ENCODE results near the gene FKBP2. TPM values are rescaled to one million over a fixed set of nuclear protein-coding genes. Genes with fewer than 3 reads are reported as not detected.

The FKBP2 gene
- polyA plus RNA-seq, 1 experiment: 76.2 TPM

DNA sequence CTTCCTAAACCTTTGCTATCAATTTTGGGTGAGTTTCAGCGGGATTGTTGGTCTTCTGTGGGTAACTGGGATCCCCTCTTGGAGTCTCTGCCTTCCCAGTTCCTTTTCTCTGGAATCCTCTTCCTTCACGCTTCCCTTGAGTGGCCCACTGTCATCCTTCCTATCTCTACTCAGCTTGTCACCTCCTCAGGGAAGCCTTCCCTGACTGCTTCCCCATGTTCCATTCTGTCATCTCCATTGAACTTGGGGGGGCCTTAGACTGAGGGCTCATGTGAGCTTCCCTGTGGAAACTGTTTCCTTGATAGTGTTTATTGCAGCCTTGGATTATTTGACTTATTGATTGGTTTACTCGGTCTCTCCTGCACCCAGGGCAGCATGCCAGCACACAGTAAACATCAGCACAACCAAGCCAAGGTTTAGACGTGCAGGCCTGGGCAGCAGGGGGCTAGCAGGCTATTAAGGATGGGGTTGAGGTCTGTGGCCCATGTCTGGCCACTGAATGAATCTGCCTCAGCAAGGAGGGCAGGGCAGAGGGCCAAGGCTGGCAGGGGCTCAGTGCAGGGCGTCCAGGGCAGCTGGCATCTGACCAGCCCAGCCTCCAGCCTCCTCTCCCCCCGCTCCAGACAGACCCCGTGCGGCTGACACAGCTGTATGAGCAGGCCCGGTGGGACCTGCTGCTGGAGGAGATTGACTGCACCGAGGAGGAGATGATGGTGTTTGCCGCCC lies 22.1 kb upstream of the FKBP2 start:
- Histone ChIP-seq H3K36me3 (ENCODE audit: control insufficient read depth, insufficient read depth, low read length) (peaks cover 11% of the 10 kb centered on the region), H3K4me3 (ENCODE audit: low read depth, low read length) (no peak overlapping the region), H3K27me3 (ENCODE audit: control insufficient read depth, insufficient read depth, low read length) (no peaks in the 10 kb centered on the region)
- POLR2A ChIA-PET: interaction anchor here (0.6 kb wide), 1 partner anchor 37 kb away, joined by 3 read pairs; no protein-coding TSS in a partner anchor
- CTCF ChIA-PET: interaction anchor here (1.4 to 5.2 kb wide), 3 partner anchors 8 to 33 kb away, joined by 4 to 26 read pairs (median 6); partner anchors contain the start of genes FERMT3 and PLCB3
- no peak for DNase-seq (ENCODE audit: low read depth)
- TF ChIP-seq, protein P1, sequence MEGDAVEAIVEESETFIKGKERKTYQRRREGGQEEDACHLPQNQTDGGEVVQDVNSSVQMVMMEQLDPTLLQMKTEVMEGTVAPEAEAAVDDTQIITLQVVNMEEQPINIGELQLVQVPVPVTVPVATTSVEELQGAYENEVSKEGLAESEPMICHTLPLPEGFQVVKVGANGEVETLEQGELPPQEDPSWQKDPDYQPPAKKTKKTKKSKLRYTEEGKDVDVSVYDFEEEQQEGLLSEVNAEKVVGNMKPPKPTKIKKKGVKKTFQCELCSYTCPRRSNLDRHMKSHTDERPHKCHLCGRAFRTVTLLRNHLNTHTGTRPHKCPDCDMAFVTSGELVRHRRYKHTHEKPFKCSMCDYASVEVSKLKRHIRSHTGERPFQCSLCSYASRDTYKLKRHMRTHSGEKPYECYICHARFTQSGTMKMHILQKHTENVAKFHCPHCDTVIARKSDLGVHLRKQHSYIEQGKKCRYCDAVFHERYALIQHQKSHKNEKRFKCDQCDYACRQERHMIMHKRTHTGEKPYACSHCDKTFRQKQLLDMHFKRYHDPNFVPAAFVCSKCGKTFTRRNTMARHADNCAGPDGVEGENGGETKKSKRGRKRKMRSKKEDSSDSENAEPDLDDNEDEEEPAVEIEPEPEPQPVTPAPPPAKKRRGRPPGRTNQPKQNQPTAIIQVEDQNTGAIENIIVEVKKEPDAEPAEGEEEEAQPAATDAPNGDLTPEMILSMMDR (IDR thresholded peaks at IDR 0.05; ENCODE audit: insufficient read depth, low read depth, low read length): no peak

GRCh38 chr11:64219354-64219684 lies 21.6 kb upstream of the FKBP2 start:
- H3K27me3 ChIP-seq (ENCODE audit: control insufficient read depth, insufficient read depth, low read length): no peaks in the 10 kb centered on the region
- ChIA-PET POLR2A (no interaction called here), CTCF (no interaction called here)
- no peak for DNase-seq (ENCODE audit: low read depth)
- H3K4me3 ChIP-seq (ENCODE audit: low read depth, low read length): no peak overlapping the region
- TF ChIP-seq, protein P1 (IDR thresholded peaks at IDR 0.05; ENCODE audit: insufficient read depth, low read depth, low read length): no peak
- H3K36me3 ChIP-seq (ENCODE audit: control insufficient read depth, insufficient read depth, low read length): peaks cover 15% of the 10 kb centered on the region

DNA sequence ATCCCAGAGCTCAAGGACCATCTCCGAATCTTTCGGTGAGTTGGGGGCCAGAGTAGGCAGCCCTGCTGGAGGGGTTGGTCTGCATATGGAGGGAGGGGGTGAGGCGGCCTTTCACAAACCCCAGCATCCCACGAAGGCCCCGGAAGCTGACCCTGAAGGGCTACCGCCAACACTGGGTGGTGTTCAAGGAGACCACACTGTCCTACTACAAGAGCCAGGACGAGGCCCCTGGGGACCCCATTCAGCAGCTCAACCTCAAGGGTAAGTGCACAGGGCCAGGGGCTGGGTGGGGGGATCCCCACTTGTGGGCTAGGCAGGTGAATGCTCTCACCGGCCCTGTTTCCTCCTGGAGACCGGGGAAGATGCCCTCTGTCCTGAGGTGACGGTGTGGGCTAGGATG lies 21.1 kb upstream of the FKBP2 start:
- no peak overlapping the region for H3K4me3 ChIP-seq (ENCODE audit: low read depth, low read length)
- peaks cover 17% of the 10 kb centered on the region for H3K36me3 ChIP-seq (ENCODE audit: control insufficient read depth, insufficient read depth, low read length)
- DNase-seq (ENCODE audit: low read depth): no peak
- ChIA-PET CTCF (no interaction called here), POLR2A (no interaction called here)
- TF ChIP-seq, protein P1 (IDR thresholded peaks at IDR 0.05; ENCODE audit: insufficient read depth, low read depth, low read length): no peak
- no peaks in the 10 kb centered on the region for H3K27me3 ChIP-seq (ENCODE audit: control insufficient read depth, insufficient read depth, low read length)

DNA sequence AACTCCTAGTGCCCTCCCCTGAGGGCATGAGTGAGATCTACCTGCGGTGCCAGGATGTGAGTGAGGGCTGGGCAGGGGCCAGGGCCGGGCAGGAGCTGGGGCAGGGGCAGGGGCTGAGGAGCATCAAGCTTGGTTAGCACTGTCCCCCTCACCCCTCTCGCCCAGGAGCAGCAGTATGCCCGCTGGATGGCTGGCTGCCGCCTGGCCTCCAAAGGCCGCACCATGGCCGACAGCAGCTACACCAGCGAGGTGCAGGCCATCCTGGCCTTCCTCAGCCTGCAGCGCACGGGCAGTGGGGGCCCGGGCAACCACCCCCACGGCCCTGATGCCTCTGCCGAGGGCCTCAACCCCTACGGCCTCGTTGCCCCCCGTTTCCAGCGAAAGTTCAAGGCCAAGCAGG lies 20.6 kb upstream of the FKBP2 start:
- CTCF ChIA-PET: interaction anchor here (4.8 kb wide), 1 partner anchor 14 kb away, joined by 26 read pairs; the partner anchor contains the start of gene FERMT3
- POLR2A ChIA-PET: no interaction called here
- Histone ChIP-seq H3K27me3 (ENCODE audit: control insufficient read depth, insufficient read depth, low read length) (no peaks in the 10 kb centered on the region), H3K4me3 (ENCODE audit: low read depth, low read length) (no peak overlapping the region), H3K36me3 (ENCODE audit: control insufficient read depth, insufficient read depth, low read length) (peaks cover 17% of the 10 kb centered on the region)
- no peak for DNase-seq (ENCODE audit: low read depth)
- TF ChIP-seq, protein P1 (IDR thresholded peaks at IDR 0.05; ENCODE audit: insufficient read depth, low read depth, low read length): no peak

- H3K4me3 ChIP-seq (ENCODE audit: low read depth, low read length): no peak overlapping the region
- DNase-seq (ENCODE audit: low read depth): no peak
- CTCF ChIA-PET: interaction anchor here (4.8 kb wide), 1 partner anchor 15 kb away, joined by 26 read pairs; the partner anchor contains the start of gene FERMT3
- peaks cover 17% of the 10 kb centered on the region for H3K36me3 ChIP-seq (ENCODE audit: control insufficient read depth, insufficient read depth, low read length)
- POLR2A ChIA-PET: no interaction called here
- TF ChIP-seq, protein P1 (IDR thresholded peaks at IDR 0.05; ENCODE audit: insufficient read depth, low read depth, low read length): no peak
- no peaks in the 10 kb centered on the region for H3K27me3 ChIP-seq (ENCODE audit: control insufficient read depth, insufficient read depth, low read length)
Measured at GRCh38 chr11:64220798-64221197, 20.1 kb upstream of the FKBP2 start.

Measured in BJ (cell line).